GM18517 (cell line): ENCODE data around the gene ANKRD44.
"Not testable (repeated sequence)": the region's sequence is repeated elsewhere in the genome, so short reads cannot be mapped to it uniquely, and the experiment has no call there.

Experiments
- ATAC-seq: cut with Tn5 transposase; IDR thresholded peaks from one replicate; pipeline ENCODE4 v1.9.1; 2021; ENCODE audit warnings: mild to moderate bottlenecking, moderate library complexity; ENCODE audit not compliant: unreplicated experiment

The ANKRD44 gene

GRCh38 chr2:197054437-197054836 is 256.1 kb downstream of the ANKRD44 start:
- ATAC-seq = no peak

DNA sequence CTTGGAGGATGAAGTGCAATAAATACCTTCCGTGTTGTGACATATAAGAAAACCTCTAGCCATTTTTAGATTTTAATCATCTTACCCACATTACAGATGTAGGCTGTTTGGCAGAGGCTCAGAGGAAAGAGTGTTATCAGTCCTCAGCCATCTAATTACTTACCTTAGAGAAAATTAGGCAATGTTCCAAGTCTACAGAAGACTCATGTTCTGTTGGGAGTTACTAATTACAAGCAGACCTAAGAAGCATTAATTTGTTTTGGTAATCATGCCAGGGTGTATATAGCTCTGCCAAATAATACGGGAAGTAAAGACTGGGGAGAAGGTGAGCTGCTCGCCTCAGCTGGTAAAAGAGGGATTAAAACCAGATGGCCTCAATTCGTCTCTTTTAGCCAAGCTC is 258.2 kb downstream of the ANKRD44 start:
- ATAC-seq = no peak

DNA sequence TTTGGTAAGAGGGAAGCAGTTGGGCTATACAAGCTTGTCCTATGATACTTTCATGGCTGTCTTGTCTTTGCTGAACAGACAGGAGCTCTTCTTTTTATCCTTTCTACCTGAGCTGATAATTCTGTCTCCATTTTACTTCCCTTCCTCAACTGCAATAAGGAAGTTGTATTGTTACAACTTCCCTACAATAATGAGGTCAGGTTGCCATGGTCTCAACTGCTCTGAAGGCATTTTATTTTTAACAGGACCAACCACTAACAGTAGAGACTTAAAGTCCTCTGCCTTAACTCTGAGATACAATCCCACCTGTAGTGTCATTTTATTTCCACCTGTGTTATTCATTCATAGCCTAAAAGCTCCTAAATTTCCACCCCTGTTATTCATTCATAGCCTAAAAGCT is 265.5 kb downstream of the ANKRD44 start:
- ATAC-seq = no peak

GRCh38 chr2:197042739-197043196 is 267.8 kb downstream of the ANKRD44 start:
- ATAC-seq = no peak

DNA sequence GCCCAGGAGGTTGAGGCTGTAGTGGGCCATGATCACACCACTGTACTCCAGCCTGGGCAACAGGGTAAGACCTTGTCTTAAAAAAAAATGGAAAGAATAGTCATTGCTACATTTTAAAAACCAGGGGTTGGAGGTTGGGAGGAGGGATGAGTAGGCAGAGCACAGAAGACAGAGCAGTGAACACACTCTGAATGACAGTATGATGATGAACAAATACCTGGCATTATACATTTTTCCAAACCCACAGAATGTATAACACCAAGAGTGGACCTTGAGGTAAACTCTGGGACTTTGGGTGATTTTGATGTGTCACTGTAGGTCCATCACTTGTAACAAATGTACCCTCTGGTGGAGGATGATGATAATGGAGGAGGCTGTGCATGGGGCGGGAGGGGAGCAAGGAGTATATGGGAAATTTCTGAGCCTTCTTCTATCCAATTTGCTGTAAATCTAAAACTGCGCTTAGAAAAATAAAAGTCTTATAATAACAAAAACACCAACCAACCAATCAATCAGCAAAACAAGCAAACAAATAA is 272.6 kb downstream of the ANKRD44 start:
- no peak for ATAC-seq

DNA sequence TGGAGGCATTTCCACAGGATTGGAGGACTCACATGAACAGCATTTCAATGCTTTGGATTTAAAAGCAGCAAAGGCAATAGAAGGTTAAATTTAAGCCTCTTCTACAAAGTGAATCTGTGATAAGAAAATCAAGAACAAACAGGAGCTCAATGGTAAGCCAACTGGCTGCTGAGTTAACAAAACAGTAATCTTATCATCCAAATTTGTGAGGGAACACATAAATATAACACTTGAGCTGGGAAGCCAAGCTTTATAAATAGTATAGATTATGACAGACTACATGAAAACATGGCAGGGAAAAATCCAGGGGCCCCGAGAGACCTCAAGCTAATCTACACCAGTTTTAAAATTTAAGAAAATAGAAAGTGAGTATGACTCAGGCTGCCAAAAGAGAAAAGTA is 275.6 kb downstream of the ANKRD44 start:
- no peak for ATAC-seq

DNA sequence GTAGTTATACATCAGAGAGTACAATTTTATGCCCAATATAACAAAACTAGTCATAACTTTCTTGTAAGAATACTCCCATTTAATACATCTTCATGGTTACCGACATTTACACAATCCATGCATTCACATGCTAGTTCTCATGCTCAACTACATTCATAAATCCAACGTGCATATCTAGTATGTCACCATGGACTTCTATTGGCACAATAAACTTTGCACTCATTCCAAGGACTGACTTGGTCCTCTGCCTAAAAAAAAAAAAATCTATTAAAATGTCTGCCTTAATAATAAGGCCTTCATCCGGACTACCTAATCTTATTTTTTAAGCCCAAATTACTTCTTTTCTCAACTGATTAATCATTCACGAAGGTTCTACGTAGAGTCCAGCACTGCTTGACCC is 276.3 kb downstream of the ANKRD44 start:
- no peak for ATAC-seq

- ATAC-seq = no peak
Observed at GRCh38 chr2:197033222-197033621, 277.4 kb downstream of the ANKRD44 start.

- ATAC-seq = no peak
Observed at GRCh38 chr2:197031803-197032202, 278.8 kb downstream of the ANKRD44 start.

DNA sequence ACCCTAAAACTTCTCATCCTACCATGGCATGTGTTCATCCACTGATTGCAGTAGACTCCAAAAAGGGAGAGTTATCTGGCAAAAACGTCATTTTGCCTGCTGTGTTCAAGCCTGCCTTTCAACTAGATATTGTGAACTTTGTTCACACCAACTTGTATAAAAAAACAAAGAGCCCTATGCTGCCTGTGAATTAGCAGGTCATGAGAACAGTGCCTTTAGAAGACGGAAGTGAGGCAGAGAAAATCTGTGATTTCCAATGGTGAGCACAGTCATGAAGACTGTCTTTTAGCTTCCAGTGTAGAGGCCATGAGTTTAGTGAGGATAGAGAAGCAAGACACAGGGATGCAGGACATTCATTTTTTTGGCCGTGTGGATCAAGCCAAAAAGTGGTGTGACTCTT is 280.5 kb downstream of the ANKRD44 start:
- no peak for ATAC-seq

DNA sequence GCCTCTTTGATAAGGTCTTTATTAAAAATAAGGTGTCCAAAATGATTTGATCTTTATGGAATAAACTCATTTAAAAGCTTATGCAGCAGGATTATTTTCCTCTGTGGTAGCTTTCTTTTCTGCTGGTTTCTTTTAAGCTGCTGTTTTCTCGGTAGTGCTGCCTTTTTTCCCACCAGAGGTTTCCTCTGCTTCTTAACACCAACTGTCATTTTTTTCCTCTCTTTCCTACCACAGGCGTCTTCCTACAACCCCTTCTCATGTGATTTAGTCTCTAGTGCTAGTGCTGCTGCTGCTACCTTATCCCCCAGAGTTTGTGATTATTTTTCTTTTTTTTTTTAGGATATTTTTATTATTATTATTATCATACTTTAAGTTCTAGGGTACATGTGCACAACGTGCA is 281.9 kb downstream of the ANKRD44 start:
- ATAC-seq = no peak

DNA sequence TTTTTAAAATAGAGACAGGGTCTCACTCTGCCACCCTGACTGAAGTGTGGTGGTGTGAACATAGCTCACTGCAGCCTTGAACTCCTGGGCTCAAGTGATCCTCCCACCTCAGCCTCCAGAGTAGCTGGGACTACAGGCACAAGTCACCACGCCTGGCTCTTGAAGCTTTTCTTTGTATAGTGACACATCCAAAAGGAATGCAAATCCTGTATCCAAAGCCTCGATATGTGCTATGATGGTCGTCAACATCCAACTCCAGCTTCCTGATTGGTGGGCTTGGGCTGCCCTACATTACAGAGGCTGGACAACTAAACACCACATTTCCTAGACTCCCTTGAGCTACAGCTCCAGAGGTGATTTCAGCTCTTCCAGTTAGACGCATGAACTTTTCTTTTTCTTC is 282.4 kb downstream of the ANKRD44 start:
- no peak for ATAC-seq

- ATAC-seq = no peak
Observed at GRCh38 chr2:197024206-197024605, 286.4 kb downstream of the ANKRD44 start.

- ATAC-seq = not testable (repeated sequence)
Observed at GRCh38 chr2:197020921-197021320, 289.7 kb downstream of the ANKRD44 start.

- no peak for ATAC-seq
Observed at GRCh38 chr2:197013098-197013497, 297.5 kb downstream of the ANKRD44 start.

DNA sequence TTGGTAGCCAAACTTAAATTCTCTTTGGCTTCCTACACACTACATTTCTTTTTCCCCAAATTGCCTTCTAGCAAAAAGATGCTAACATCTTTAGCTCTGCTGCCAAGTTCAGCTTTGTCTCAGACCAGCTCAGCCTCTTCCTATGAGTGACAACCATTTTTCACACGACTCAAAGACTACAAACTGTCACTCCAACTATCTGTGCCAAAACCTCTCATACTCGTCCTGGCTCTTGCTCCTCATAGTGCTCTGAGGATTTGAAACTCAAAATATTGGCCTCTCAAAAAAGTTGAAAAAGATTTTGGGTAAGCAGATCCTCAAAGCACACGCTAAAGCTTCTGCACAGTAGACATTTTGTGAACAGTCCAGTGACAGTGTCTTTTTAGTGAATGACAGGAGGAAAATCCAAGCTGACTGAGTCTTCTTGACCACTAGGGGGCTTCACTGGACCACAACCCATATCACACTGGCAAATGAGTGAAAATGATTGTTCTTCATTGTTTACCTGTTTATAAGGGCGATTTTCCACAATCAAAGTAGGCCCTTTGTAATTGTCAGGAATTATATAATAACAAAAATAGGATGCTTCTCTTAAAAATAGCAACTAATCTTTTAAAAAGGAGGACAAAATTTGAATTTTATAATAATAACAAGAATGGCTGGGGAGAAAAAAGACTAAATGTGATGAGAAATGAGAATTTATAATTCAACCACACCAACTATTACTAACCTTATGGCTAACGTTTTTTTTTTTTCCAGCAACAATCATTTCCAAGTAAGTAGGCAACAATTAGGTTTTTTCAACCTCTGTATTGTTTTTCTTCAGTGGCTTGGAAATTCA is 298.6 kb downstream of the ANKRD44 start:
- no peak for ATAC-seq

GRCh38 chr2:197011021-197011417 is 299.6 kb downstream of the ANKRD44 start:
- ATAC-seq = no peak

DNA sequence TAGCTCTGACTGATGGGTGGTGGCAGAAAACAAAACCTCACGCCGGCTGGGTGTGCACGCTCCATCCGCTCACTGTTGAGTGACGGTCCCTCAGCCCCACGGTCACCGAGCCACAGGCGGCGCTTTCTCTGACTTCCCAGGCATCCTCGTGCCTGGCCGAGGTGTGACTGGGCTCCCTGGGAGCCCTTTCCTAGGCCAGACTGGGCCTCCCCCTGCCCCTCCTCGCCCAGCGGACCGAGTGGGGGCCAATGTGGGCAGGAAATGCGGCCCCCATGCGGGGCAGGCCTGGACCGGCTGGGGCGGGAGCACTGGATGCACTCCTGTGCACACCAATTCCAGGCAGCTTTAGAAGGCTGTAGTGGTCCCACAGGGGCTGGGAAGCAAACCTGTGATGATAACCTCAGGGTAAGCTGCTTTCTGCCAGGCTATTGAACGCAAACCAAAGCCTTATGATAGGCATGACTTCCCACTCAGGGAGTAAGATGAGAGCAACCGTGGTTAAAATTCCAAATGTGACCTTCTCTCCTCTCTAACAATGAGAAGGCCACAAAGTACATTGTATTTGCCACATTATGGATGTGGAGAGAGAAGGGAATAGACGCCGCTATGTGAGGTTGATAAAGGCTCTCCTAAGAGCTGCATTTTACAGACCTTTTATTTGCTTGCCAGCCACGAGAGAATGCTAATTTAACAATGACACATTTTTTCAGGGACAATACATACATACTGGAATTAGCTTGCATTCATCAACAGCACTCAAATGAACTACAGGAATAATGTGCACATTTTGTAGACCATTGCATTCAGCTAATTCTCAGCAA is 300.2 kb downstream of the ANKRD44 start:
- no peak for ATAC-seq

DNA sequence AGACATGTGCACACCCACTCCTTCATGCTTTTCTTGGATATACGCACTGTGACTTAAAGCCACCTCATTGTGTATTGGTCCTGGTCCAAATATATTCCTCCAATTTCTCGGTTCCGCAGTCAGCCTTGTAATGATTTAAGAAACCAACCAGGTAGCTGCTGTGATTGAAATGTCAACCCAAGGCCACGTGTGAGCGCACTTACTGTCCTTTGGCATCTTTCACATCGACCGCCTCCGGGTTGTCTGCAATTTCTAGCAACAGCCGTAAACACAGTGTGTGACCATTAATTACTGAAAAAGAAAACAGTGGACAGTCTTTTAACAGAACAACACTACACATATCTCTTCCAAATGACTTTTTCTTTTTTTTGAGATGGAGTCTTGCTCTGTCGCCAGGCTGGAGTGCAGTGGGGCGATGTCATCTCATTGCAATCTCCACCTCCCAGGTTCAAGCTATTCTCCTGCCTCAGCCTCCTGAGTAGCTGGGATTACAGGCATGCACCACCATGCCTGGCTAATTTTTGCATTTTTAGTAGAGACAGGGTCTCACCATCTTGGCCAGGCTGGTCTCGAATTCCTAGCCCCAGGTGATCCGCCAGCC is 301.7 kb downstream of the ANKRD44 start:
- not testable (repeated sequence) for ATAC-seq

DNA sequence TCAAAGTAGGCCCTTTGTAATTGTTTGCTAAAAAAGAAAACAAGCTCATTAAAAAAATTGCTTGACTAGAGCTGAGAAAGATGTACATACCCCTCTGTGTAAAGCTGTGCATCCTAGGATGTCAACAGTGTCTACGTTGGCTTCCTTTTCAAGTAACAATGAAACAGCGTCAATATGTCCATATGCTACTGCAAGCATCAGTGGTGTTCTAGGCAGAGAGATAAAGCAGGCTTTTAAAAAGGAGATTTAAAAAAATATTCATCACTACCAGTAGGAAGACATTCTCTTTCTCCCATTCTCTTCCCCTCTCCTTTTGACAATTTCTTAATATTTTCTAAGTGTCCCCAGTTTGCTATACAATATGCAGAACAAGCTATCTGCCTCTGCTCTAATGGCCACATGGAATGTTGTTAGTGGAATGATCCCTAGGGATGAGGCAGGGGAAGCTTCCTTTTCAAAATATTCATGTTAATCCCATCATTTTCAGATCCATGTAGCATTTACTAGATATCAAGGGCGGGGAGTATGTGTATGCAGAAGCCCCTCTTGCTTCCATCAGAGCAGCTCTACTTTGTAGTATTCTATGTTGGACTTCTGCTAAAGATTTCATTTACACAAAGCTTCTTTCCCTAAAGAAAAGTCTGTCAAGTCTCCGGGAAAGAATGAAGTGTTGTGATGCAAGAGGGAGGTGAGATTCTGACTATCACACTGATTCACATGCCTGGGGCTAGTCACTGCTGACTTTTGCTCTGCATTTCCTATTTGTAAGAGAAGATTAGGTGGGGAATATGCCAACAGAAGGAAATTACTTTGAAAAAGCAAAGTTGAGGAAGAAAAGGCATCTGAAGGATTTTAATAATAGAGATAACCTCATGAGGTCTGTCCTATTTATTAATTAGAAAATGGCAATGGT is 302.6 kb downstream of the ANKRD44 start:
- ATAC-seq = no peak
